Urothelium cell line (cell line): Measurements from ENCODE around the gene DLG1.

Source experiments
- DNase-seq: peaks from one replicate; pipeline ENCODE4 v3.0.0; 2011; ENCODE audit warnings: low spot score, mixed read lengths
- FAIRE-seq: peaks from 2 replicates; lab custom pipeline; 2011; peaks lifted over from hg19 to GRCh38; lab: Jason Lieb, UNC

Gene DLG1

GRCh38 chr3:197183582-197183981, 114.8 kb downstream of the DLG1 start:
- FAIRE-seq (no peak), DNase-seq (no peak)

DNA sequence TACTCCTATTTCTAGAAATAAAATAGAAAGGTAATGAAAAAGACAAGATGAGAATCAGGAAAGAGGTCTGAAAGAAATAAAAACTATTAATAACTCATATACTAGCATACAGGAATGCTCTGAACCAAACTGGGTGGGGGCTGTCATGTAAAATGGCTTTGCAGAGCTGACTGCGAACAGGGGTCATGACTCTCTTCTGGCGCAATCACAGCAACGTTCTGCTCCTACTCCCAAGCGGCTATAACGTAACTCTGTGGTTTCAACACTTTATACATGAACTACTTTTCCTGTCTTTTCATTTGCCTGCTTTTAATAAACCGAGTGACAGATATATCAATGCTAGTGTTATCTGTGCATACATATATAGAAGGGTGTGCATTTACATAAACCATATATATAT, 116.7 kb downstream of the DLG1 start:
- FAIRE-seq (no peak), DNase-seq (no peak)

DNA sequence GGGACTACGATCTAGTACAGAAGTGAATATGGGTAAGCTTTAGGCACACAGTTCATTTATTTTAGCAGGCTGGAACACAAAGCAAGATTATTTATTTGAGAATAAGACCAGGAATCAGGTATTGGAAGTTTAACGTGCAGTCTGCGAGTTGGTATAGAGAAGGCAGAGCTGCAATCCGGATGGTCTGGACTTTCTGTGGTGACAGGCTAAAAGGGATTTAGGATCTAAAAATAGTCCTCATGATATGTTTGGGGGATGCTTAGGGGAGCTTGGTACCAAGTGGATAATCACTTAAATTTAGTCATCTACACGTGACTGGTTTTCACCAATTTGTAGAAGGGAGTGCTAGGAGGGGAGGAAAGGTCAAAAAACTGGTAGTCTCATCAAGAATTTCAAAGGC, 119.4 kb downstream of the DLG1 start:
- DNase-seq: no peak
- no peak for FAIRE-seq

GRCh38 chr3:197175503-197175902, 122.9 kb downstream of the DLG1 start:
- DNase-seq (no peak), FAIRE-seq (no peak)

- no peak for FAIRE-seq
- DNase-seq: no peak
Observed at GRCh38 chr3:197174927-197175326, 123.5 kb downstream of the DLG1 start.

GRCh38 chr3:197173620-197174019, 124.8 kb downstream of the DLG1 start:
- FAIRE-seq (no peak), DNase-seq (no peak)

DNA sequence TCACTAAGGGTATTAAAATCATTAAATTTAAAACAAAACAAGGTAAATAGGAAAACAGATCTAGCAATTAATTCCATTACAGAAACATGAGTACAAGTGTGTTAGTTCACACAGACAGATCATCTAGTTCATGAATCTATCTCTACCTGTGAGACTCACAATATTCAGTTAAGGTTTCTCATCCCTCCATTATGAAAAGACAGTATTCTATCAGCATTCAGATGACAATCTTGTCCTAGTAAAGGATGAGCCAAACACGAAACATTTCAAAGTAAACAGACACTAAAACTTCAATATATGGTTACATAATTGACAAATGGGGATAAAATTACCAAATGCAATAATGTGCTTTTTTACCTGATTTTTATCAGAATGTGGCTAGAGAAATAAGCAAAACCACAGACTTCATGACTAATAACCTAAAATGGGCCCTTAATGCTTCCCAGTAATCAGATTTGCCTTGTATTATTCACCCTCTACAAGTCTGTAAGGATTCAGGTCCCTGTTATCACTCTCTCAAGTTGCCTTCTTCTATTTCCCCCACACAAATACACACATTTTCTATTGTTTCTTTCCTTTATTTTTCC, 126.8 kb downstream of the DLG1 start:
- FAIRE-seq (no peak), DNase-seq (no peak)

GRCh38 chr3:197169028-197169427, 129.4 kb downstream of the DLG1 start:
- no peak for FAIRE-seq
- DNase-seq: no peak

DNA sequence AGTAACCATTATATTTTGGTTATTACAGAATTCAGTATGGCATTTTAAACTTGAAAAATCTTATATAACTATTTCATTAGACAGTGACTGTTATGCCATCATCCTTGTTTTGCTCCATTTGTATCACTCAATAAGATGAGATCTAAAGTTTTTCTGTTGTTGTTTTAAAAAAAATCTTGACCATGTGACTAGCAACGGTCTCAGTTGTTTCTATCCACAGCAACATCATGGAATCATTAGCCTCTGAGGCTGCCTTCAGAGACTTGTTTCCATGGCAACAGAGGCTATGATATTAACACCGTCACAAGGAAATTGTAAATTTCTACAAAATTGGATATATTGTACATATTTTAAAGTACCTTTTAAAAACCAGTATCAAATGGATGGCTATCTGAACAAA, 129.8 kb downstream of the DLG1 start:
- no peak for DNase-seq
- FAIRE-seq: no peak

GRCh38 chr3:197168063-197168462, 130.3 kb downstream of the DLG1 start:
- no peak for FAIRE-seq
- no peak for DNase-seq

DNA sequence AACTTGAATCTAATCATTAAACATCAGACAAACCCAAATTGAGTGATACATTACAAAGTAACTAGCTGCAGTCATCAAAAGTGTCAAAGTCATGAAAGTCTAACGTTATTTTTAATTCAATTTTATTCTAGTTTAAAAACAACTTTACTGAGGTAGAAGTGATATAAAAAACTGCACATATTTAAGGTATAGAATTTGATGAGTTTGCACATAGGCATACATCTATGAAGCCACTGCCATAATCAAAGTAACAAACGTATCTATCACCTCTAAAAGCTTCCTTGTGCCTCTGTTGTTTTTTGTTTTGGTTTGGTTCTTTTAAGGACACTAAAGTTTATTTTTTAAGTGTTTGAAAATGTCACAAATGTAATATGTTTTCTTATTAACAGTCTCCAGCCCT, 130.9 kb downstream of the DLG1 start:
- no peak for DNase-seq
- FAIRE-seq: no peak

- FAIRE-seq: no peak
- no peak for DNase-seq
Observed at GRCh38 chr3:197165890-197166289, 132.5 kb downstream of the DLG1 start.

DNA sequence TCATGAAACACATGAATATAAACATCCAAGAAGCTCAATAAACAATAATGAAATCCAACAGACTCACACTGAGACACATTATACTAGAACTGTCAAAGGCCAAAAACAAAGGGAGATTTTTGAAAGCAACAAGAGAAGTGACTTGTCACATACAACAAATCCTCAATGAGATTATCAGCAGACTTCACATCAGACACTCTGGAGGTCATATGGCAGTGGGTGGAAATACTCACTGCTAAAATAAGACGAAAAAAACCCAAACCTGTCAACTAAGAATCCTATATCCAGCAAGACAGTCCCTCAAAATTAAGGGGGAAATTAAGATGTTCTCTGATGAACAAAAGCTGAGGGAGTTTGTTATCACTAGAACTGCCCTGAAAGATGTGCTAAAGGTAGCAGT, 143.4 kb downstream of the DLG1 start:
- no peak for FAIRE-seq
- no peak for DNase-seq

- no peak for FAIRE-seq
- no peak for DNase-seq
Observed at GRCh38 chr3:197151580-197151979, 146.8 kb downstream of the DLG1 start.

GRCh38 chr3:197149528-197149927, 148.9 kb downstream of the DLG1 start:
- FAIRE-seq: no peak

GRCh38 chr3:197144188-197144587, 154.2 kb downstream of the DLG1 start:
- DNase-seq (no peak), FAIRE-seq (no peak)

More at GRCh38 chr3:197149528-197149927, 148.9 kb downstream of the DLG1 start:
- no peak for DNase-seq

DNA sequence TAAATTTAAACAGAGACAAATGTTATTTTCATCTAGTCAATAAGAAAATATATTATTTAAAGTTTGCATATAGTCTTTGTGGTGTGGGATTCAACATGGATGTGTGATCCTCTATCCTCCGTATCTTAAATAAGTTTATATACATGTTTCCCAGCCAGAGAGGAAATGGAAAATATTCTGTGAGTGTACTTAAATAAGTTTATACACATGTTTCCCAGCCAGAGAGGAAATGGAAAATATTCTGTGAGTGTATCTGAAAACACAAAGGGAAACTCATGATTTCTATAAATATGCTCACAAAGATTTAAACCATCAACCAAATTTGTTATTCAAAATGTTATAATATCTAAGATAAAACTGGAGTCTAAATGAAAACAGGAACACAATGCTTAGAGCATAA, 158.8 kb downstream of the DLG1 start:
- DNase-seq: no peak
- FAIRE-seq: no peak

- FAIRE-seq: no peak
- no peak for DNase-seq
Observed at GRCh38 chr3:197137751-197138150, 160.7 kb downstream of the DLG1 start.

DNA sequence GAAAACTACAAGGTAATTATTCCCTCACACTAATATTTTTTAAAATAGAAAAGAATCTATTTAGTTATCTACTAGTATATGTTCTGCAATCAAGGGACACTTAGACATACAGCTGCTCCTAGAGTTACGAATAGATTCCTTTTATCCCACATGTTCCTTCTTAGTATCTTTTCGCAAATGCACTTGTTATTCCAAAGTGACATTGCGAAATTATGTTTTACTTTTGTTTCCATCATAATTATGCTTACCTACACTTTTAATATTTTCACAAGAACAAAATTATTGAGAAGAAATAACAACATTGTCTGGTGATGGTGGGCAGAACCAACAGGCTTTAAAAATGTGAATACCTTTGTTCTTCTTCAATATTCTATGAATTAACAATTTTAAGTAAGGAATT, 161.7 kb downstream of the DLG1 start:
- DNase-seq (no peak), FAIRE-seq (no peak)

- DNase-seq (no peak), FAIRE-seq (no peak)
Observed at GRCh38 chr3:197135212-197135611, 163.2 kb downstream of the DLG1 start.

DNA sequence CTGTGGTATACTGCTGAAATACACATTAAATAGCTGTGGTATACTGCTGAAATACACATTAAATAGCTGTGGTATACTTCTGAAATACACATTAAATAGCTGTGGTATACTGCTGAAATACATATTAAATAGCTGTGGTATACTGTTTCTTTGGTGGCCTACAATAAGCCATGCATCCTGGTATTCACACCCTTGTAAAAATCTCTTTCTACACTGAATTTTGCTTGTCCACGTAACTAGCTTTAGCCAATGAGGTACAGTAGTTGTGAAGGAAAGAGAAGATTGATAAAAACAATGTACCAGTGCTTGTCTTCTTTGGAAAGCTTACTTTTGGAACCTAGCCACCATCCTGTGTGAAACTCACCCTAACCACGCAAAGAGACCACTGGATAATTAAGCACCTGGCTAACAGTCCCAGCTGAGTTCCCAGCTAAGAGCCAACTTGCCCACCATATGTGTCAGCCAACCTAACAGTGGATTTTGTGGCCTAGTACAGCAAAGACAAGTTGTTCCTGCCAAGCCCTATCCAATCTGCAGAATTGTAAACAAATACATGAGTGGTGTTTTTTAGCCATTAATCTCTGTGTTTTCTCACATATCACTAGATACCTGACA, 165.4 kb downstream of the DLG1 start:
- no peak for DNase-seq
- no peak for FAIRE-seq

DNA sequence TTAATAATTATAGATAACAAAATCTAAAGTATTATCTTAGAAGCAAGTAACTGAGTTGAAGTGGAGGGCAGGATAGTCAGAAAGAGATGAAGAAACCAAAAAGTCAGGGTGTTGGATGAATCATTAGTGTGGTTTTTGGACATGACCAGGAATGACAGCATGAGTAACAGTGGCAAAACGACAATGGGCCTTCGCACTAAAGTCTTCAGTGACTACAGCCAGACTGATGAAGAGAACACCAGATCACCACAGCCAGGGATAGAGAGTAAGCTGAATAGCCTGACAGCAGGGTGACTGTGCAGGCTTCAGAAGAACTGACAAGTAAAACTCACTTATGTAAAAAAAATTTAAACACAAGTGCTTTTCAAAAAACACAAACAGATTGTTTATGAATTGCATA, 172.8 kb downstream of the DLG1 start:
- FAIRE-seq (no peak), DNase-seq (no peak)

DNA sequence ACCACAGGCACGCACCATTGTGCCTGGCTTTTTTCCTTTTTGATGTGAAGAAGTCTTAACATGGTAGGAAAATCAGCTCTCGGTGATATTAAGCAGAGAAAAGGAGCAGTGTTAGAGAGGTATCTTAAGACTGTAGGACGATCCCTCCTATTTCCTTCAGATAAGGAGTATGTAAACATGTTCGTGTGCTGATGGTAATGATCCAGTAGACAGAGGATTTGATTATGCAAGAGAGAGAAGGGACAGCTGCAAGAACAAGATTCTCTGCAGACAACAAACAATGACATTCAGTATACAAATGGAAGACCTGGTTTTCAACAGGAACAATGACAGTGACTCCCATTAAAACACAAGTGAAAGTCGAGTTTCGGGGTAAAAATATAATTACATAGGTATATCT, 173.7 kb downstream of the DLG1 start:
- no peak for DNase-seq
- FAIRE-seq: no peak
